Activated naive CD4-positive, alpha-beta T cell treated with anti-CD3 and anti-CD28 coated beads, Interleukin-2, amount 10 ng/mL, durations not matched to agents 7 days and 5 days (primary cell): ENCODE data around the gene SPAST.
"Not testable (repeated sequence)": the region's sequence is repeated elsewhere in the genome, so short reads cannot be mapped to it uniquely, and the experiment has no call there.

Experiments used
- CTCF ChIA-PET: fragments of 350-600 bp; sonication (Branson Sonifier 250); formaldehyde crosslinking; loops from one replicate; lab custom pipeline; 2021; ENCODE audit warnings: antibody characterized with exemption; lab: Charles Lee
- DNase-seq: peaks from one replicate; pipeline ENCODE4 v3.0.0-alpha.2; 2020
- H3K27ac Mint-ChIP-seq: one replicate; pipeline ENCODE4 v1.8.0; 2021; ENCODE audit warnings: mild to moderate bottlenecking, moderate library complexity, mixed read lengths
- H3K27me3 Mint-ChIP-seq: one replicate; pipeline ENCODE4 v1.8.0; 2021; ENCODE audit warnings: mild to moderate bottlenecking, mixed read lengths
- H3K36me3 Mint-ChIP-seq: one replicate; pipeline ENCODE4 v1.8.0; 2021; ENCODE audit warnings: mixed read lengths
- H3K4me1 Mint-ChIP-seq: one replicate; pipeline ENCODE4 v1.8.0; 2021; ENCODE audit warnings: mixed read lengths
- H3K4me3 Mint-ChIP-seq: one replicate; pipeline ENCODE4 v1.8.0; 2021; ENCODE audit warnings: mild to moderate bottlenecking, moderate library complexity, mixed read lengths
- H3K9me3 Mint-ChIP-seq: one replicate; pipeline ENCODE4 v1.8.0; 2021; ENCODE audit warnings: mixed read lengths

Gene SPAST

DNA sequence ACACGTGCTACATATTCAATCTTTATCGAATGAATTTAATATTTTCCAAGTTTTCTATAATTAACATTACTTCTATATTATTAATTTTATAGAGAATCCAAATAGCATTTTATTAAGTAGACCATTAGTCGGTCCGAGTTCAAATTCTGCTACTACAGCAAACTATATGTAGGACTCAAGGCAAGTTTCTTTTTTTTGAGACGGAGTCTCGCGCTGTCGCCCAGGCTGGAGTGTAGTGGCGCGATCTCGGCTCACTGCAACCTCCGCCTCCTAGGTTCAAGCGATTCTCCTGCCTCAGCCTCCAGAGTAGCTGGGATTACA lies 101.6 kb downstream of the SPAST start:
- CTCF ChIA-PET, result interaction anchor here (1.2 kb wide), 1 partner anchor 157 kb away, joined by 3 read pairs; no protein-coding TSS in a partner anchor
- H3K9me3 Mint-ChIP-seq, DNase-seq, H3K27me3 Mint-ChIP-seq: not testable (repeated sequence)
- Mint-ChIP-seq H3K4me3 (peak overlapping the region; percentile 100), H3K4me1 (peaks cover 37% of the 10 kb centered on the region), H3K36me3 (peaks cover 20% of the 10 kb centered on the region), H3K27ac (peak overlapping the region; percentile 90)

DNA sequence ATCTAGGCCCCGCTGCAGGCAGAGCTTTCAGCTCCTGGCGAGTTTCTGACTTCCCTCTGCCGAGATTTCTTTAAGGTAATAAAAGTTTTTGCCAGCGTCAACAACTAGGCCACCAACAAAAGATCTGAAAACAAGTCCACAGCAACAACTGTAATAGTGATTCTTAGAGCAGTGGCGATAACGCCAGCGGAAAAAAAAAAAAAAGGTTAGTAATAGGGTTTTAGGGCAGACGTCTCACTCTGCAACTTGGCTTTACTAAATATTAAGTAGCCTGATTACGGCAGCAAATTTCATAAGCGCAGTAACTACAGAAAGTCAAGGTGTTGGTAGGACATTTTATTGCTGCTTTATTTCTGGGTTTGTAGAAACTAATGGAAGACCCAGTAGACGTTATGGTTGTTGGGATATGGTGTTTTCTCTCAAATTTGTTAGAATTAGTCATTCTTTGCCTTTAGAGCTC lies 102.8 kb downstream of the SPAST start:
- CTCF ChIA-PET, result interaction anchor here (1.2 kb wide), 1 partner anchor 158 kb away, joined by 3 read pairs; no protein-coding TSS in a partner anchor
- Mint-ChIP-seq H3K27me3 (no peaks in the 10 kb centered on the region), H3K9me3 (no peaks in the 10 kb centered on the region), H3K4me3 (peak overlapping the region; percentile 100), H3K4me1 (peaks cover 37% of the 10 kb centered on the region), H3K36me3 (peaks cover 20% of the 10 kb centered on the region), H3K27ac (peak overlapping the region; percentile 90)
- no peak for DNase-seq

DNA sequence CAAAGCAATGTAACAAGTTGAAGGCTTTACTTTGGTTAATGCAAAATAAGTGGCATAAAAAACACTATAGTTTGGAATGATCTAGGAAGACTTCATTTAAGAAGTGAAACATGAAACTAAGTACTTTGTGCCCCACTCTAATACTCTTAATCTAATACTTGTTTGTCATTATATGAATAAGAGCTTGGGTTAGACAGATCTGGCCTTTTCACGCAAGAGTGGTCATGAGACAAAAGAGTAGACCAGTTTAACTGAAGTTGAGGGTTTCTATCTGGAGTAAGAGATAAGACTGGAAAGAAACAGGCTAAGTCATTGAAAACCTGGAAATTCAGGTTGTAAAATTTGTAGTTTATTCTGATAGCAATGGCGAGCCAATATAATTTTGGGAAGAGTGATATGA lies 105.2 kb downstream of the SPAST start:
- H3K4me1 Mint-ChIP-seq, result peaks cover 44% of the 10 kb centered on the region
- peaks cover 34% of the 10 kb centered on the region for H3K36me3 Mint-ChIP-seq
- no peaks in the 10 kb centered on the region for H3K27me3 Mint-ChIP-seq
- H3K4me3 Mint-ChIP-seq, result no peak overlapping the region
- H3K27ac Mint-ChIP-seq, result no peak overlapping the region
- DNase-seq, result no peak
- no peaks in the 10 kb centered on the region for H3K9me3 Mint-ChIP-seq
- CTCF ChIA-PET, result no interaction called here

DNA sequence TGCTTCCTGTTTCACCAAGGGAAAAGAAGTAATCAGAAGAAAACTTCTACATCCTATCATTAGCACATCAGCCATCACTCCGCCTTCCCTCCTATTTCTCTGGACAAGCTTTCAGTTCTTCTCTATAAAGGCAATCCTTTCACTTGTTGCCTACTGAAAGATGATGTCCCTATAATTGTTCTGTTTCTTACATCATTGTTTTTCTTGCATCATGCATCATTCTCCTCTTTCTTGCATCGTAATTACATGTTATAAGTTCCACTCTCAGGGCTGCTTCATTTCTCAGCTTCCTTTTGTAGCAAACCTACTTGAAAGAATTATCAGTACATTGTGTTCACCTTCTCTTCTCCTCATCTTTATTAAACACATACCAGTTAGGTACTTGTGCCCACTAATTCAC lies 109.5 kb downstream of the SPAST start:
- peaks cover 34% of the 10 kb centered on the region for H3K36me3 Mint-ChIP-seq

DNA sequence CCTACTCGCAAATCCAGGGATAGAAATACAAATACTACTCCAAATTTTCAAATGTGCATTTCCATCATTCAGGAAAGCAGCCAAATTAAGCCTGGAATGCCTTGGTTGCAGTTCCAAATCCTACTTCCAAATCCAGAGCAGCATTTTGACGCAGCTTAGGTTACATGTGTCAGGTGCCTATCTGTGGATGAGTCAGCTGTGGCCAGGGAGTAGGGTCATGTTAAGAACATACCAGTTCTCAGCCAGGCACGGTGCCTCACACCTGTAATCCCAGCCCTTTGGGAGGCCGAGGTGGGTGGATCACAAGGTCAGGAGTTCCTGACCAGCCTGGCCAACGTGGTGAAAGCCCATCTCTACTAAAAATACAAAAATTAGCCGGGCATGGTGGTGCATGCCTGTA lies 119.3 kb downstream of the SPAST start:
- Mint-ChIP-seq H3K27ac (no peak overlapping the region), H3K36me3 (peaks cover 19% of the 10 kb centered on the region), H3K27me3 (no peaks in the 10 kb centered on the region), H3K4me1 (no peaks in the 10 kb centered on the region), H3K4me3 (no peak overlapping the region), H3K9me3 (no peaks in the 10 kb centered on the region)
- CTCF ChIA-PET, result no interaction called here
- DNase-seq, result no peak

More for the DNA sequence above, 109.5 kb downstream of the SPAST start:
- no peak for DNase-seq
- no peaks in the 10 kb centered on the region for H3K27me3 Mint-ChIP-seq
- CTCF ChIA-PET, result no interaction called here
- H3K4me1 Mint-ChIP-seq, result peaks cover 13% of the 10 kb centered on the region
- H3K4me3 Mint-ChIP-seq, result no peak overlapping the region
- H3K27ac Mint-ChIP-seq, result no peak overlapping the region
- H3K9me3 Mint-ChIP-seq, result no peaks in the 10 kb centered on the region

DNA sequence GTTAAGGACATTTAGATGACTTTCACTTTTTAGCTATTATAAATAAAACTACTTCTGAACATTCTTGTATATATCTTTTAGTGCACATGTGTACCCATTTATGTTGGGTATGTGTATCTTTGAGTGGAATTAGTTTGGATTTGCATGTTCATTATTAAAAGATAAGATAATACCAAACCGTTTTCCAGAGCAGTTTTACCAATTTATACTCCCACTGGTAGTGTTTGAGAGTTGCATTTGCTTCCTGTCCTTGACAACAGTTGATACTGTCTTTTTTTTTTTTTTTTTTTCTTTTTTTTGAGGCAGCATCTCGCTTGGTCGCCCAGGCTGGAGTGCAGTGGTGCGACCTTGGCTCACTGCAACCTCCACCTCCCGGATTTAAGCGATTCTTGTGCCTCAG lies 125.7 kb downstream of the SPAST start:
- no peak overlapping the region for H3K27ac Mint-ChIP-seq

DNA sequence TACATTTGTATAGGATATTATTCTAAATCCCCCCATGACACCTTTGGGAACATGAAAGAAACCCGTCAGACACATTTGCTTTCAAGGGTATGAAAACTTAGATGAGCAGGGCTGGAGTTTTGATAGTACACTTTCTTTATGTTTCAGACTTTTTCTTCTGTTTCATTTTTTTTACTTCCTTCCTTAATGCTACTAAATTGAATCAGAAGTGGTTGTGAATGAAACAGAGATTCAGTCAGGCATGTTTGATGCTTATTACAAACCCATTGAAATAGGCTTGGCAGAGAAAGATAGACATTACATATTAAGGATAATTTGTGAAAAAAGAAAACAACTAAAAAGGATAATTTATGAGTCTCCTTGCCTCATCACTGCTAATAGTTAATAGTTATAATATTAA lies 129.1 kb downstream of the SPAST start:
- no peak for DNase-seq
- peaks cover 19% of the 10 kb centered on the region for H3K36me3 Mint-ChIP-seq
- no peak overlapping the region for H3K27ac Mint-ChIP-seq
- CTCF ChIA-PET, result no interaction called here
- H3K9me3 Mint-ChIP-seq, result no peaks in the 10 kb centered on the region
- peaks cover 22% of the 10 kb centered on the region for H3K4me1 Mint-ChIP-seq
- no peak overlapping the region for H3K4me3 Mint-ChIP-seq
- no peaks in the 10 kb centered on the region for H3K27me3 Mint-ChIP-seq

More for the DNA sequence above, 125.7 kb downstream of the SPAST start:
- CTCF ChIA-PET, result no interaction called here
- Mint-ChIP-seq H3K27me3 (no peaks in the 10 kb centered on the region), H3K36me3 (peaks cover 25% of the 10 kb centered on the region), H3K9me3 (no peaks in the 10 kb centered on the region), H3K4me3 (no peak overlapping the region), H3K4me1 (peaks cover 22% of the 10 kb centered on the region)
- no peak for DNase-seq

DNA sequence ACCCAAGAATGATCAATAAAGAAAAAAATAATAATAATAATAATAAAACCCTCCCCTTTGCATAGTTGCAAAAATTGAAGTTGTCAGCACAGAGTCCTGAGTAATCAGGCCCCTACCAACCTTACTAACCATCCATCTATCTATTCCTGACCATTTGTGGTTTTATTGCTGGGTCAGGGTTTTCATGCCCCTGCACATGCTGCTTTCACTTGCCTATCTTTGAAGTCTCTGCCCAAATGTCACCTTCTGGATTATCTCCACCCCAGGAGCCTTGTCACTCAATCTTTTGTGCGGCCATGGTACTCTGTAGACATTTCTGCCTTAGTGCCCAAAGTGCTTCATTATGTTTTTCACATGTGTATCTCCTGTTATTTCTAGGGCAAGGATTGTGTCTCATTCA lies 137.5 kb downstream of the SPAST start:
- Mint-ChIP-seq H3K4me3 (no peak overlapping the region), H3K4me1 (no peaks in the 10 kb centered on the region), H3K27me3 (no peaks in the 10 kb centered on the region), H3K27ac (no peak overlapping the region), H3K36me3 (peaks cover 31% of the 10 kb centered on the region), H3K9me3 (no peaks in the 10 kb centered on the region)
- no peak for DNase-seq
- CTCF ChIA-PET, result no interaction called here

DNA sequence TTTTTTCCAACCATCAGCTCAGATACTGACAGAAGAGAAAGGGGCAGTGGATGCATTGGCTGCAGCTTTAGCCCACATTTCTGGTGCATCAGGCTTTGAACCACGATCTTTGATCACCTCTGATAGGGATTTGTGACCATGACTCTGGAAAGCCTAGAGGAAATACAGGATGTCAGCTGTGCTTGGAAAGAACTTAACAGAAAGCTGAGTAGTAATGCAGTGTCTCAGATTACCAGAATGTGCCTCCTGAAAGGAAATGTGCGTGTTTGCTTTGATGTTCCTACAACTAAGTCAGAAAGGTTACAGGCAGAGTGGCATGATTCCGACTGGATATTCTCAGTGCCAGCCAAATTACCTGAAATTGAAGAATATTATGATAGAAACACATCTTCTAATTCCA lies 140.1 kb downstream of the SPAST start:
- peaks cover 28% of the 10 kb centered on the region for H3K36me3 Mint-ChIP-seq

More for the DNA sequence above, 140.1 kb downstream of the SPAST start:
- CTCF ChIA-PET, H3K4me1 Mint-ChIP-seq, H3K27me3 Mint-ChIP-seq, H3K27ac Mint-ChIP-seq, H3K9me3 Mint-ChIP-seq, DNase-seq, H3K4me3 Mint-ChIP-seq: not testable (repeated sequence)
